Measurements from ENCODE around the gene ZNF749.
"Not testable (repeated sequence)": the region's sequence is repeated elsewhere in the genome, so short reads cannot be mapped to it uniquely, and the experiment has no call there.

ZNF749 gene

GRCh38 chr19:57466489-57466888 lies 31.4 kb downstream of the ZNF749 start:
- DNase-seq (ENCODE audit: low spot score) = no peak

- DNase-seq (ENCODE audit: low spot score) = no peak
These were observed 38.5 kb downstream of the ZNF749 start for GRCh38 chr19:57473646-57474045.

GRCh38 chr19:57477191-57478008 lies 42.3 kb downstream of the ZNF749 start, which contains the start of gene ZNF772:
TSS of gene ZNF772 (minus strand) at chr19:57477566. CDS start at chr19:57477309, 257 bp downstream.
- peak; percentile 98 for DNase-seq (ENCODE audit: low spot score)

- DNase-seq (ENCODE audit: low spot score) = peak; percentile 94
These were observed 52.6 kb downstream of the ZNF749 start, which contains the start of gene ZNF419 for GRCh38 chr19:57487477-57488298. TSS of gene ZNF419 (plus strand) at chr19:57487750. CDS start at chr19:57487951, 201 bp downstream.

- not testable (repeated sequence) for DNase-seq (ENCODE audit: low spot score)
These were observed 53.1 kb downstream of the ZNF749 start for GRCh38 chr19:57488299-57488644.

All from cerebellar cortex (tissue), 1 donor.